Measurements from ENCODE around the gene TTC13. TPM values are rescaled to one million over a fixed set of nuclear protein-coding genes. Genes with fewer than 3 reads are reported as not detected.

TTC13 gene
- total RNA-seq, 1 experiment from 2014 or later: 12.3 TPM

GRCh38 chr1:230987448-230987847, 8.8 kb upstream of the TTC13 start:
- intact Hi-C loops (cut with micrococcal nuclease): no loop called here
- ChIA-PET RAD21 (ENCODE audit: low non-redundant PET in 1 of 2, low total read pairs in 2 of 2, uncharacterized antibody in 2 of 2, unreplicated experiment in 2 of 2) (no interaction called here), CTCF (no interaction called here), POLR2A (no interaction called here)
- Histone ChIP-seq H4K20me1 (ENCODE audit: insufficient read depth) (0 out of 2 replicates have a peak, but pooled peaks cover 3% of the 10 kb centered on the region), H3K9ac (ENCODE audit: low read length) (no peak overlapping the region), H3K9me2 (ENCODE audit: insufficient read depth) (no peaks in the 10 kb centered on the region), H3K9me3 (ENCODE audit: control insufficient read depth in 1 of 2, insufficient read depth in 1 of 2, low read depth in 1 of 2, low read length in 2 of 2) (no peaks in the 10 kb centered on the region), H2AFZ (ENCODE audit: low read depth, low read length, poor library complexity, severe bottlenecking) (no peak overlapping the region), H3K27ac (ENCODE audit: low read depth, low read length) (no peak overlapping the region), H3K27me3 (ENCODE audit: insufficient read depth, low read length) (no peaks in the 10 kb centered on the region), H3K79me2 (ENCODE audit: insufficient read depth, low read length) (peaks cover 19% of the 10 kb centered on the region), H3K4me3 (replicated peaks in 1 of 2; ENCODE audit: low read depth in 1 of 2, low read length in 2 of 2) (no peak overlapping the region), H3K4me1 (ENCODE audit: control insufficient read depth in 1 of 2, insufficient read depth in 2 of 2, low read length in 2 of 2) (no peaks in the 10 kb centered on the region), H3K36me3 (ENCODE audit: control insufficient read depth in 1 of 2, insufficient read depth in 2 of 2, low read length in 2 of 2) (peaks cover 2 to 8% of the 10 kb centered on the region in 2 experiments; a peak in 2 of 4 replicates), H3K4me2 (ENCODE audit: low read length) (no peak overlapping the region)
- TF ChIP-seq ELF1 (IDR thresholded peaks at IDR 0.05; ENCODE audit: borderline replicate concordance, low read depth) (no peak), FOSL1 (IDR thresholded peaks at IDR 0.05; ENCODE audit: low read depth) (no peak), REST (IDR thresholded peaks at IDR 0.05; ENCODE audit: low read depth) (no peak), ZBTB33 (IDR thresholded peaks at IDR 0.05; ENCODE audit: extremely low read depth, insufficient replicate concordance, low read length) (no peak), SP1 (IDR thresholded peaks at IDR 0.05; ENCODE audit: low read depth) (no peak), YY1 (IDR thresholded peaks at IDR 0.05; ENCODE audit: extremely low read depth, insufficient replicate concordance, low read depth, low read length) (no peak), ATF3 (IDR thresholded peaks at IDR 0.05) (no peak), SIN3A (IDR thresholded peaks at IDR 0.05; ENCODE audit: low read depth) (no peak), RAD21 (IDR thresholded peaks at IDR 0.05; ENCODE audit: low read depth) (no peak), POLR2A (IDR thresholded peaks at IDR 0.05; ENCODE audit: borderline replicate concordance, extremely low read depth, insufficient read depth, insufficient read length) (no peak), SRF (IDR thresholded peaks at IDR 0.05; ENCODE audit: low read depth) (no peak), TCF7L2 (IDR thresholded peaks at IDR 0.05; ENCODE audit: borderline replicate concordance, extremely low read depth, insufficient read depth, insufficient read length) (no peak), JUND (IDR thresholded peaks at IDR 0.05) (no peak), CBX3 (IDR thresholded peaks at IDR 0.05; ENCODE audit: low read depth) (no peak), CEBPB (IDR thresholded peaks at IDR 0.05; ENCODE audit: low read depth) (no peak), ZNF274 (IDR thresholded peaks at IDR 0.05; ENCODE audit: low read depth, low read length) (no peak), EGR1 (IDR thresholded peaks at IDR 0.05; ENCODE audit: low read depth) (no peak), POLR2AphosphoS5 (IDR thresholded peaks at IDR 0.05; ENCODE audit: low read depth, low read length) (no peak)
- TF ChIP-seq, protein P1, sequence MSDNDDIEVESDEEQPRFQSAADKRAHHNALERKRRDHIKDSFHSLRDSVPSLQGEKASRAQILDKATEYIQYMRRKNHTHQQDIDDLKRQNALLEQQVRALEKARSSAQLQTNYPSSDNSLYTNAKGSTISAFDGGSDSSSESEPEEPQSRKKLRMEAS (IDR thresholded peaks at IDR 0.05): no peak
- DNase-seq (ENCODE audit: low read depth, low spot score) (no peak), ATAC-seq (no peak)
- BruUV-seq (replicated peaks): no TSS peak
